ENCODE measurements around the gene ELOB. TPM values are rescaled to one million over a fixed set of nuclear protein-coding genes. Genes with fewer than 3 reads are reported as not detected.

Gene ELOB
- total RNA-seq, 2 donors from 2014 or later = 209 to 336 TPM

DNA sequence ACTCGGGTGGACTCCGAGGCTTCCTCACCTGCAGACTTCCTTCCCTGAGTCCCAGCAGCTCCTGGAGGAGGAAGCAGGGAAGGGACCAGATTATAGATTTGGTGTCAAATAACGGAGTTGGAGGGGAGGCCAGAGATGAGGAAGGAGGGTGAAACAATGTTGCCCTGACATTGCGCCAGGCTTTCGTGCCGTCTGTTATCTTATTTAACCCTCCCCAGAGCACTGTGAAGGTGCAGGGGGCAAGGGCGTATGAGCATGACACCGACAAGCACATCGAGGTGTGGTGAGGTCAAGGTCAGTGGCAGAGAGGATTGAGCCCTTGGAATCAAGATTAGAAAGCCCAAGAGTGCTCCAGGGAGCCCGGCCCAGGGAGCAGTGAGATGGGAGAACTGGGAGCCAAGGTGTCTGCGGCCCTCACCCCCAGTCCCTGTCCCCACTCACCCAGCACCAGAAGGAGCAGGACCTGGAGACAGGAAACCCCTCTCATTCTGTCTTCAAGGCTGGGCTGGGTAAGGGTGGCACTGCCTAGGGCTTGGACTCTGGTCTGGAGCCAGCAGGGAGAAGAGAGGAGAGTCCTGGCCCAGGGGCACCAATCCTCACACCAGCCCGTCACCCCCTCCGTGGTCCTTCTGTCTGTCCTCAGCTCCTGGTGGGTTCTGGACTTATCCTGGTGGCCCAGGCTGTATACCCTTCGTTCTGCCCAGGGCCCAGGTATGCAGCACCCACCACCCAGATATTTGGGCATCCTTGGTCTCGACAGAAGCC, 9.2 kb upstream of the ELOB start:
- peak in 1 of 2 donors; percentile 23 for DNase-seq
- no peak for ATAC-seq
- intact Hi-C loops (cut with DNase I, micrococcal nuclease) = no loop called here

DNA sequence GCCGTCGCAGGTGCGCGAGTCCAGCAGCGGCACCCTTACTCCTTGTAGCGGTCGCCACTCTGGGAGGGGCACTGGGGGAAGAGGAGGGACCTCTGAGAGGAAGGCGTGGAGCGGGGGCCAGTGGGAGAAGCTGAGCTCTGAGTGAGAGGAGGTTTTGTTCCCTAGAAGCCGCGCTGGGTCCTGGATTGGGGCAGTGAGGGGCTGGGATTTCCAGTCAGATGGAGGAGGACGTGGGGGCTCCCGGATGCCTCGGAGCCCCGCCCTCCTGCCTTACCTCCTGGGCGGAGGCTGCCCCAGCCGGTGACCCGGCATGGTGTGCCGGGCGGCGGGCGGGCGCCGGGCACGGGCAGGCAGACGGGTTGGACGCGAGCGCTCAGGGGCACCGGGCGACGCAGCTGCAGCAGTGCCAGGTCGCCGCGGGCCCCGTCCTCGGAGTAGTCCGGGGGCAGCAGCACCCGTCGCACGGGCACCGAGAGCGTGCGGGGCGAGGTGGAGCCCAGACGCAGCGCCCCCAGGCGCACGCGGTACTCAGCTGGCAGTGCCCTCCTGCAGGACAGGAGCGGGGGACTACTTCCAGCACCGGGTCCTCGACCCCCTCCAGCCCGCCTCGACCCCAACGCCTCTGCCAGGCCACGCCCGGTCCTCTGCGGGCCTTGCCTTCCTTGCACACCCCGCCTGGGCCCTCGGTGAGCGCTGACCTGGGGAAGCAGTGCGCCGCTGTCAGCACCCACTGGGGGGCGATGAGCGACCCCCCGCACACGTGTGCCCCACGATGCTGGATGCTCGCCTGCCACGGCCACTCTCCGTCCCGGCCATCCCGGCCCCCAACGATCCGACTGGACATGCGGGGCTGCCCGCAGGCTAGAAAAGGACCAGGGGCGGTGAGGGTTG, 8.3 kb upstream of the ELOB start:
- DNase-seq (peak; percentile 33 to 59), ATAC-seq (peak; percentile 65)
- intact Hi-C loops (cut with DNase I, micrococcal nuclease) = no loop called here

- ATAC-seq = peak; percentile 69
- intact Hi-C loops (cut with DNase I, micrococcal nuclease) = no loop called here
These were observed 7.4 kb upstream of the ELOB start for GRCh38 chr16:2784358-2785100.

GRCh38 chr16:2783581-2784357, 6.7 kb upstream of the ELOB start:
- no peak for DNase-seq
- intact Hi-C loops (cut with DNase I, micrococcal nuclease) = no loop called here
- ATAC-seq = no peak

More at GRCh38 chr16:2784358-2785100, 7.4 kb upstream of the ELOB start:
- DNase-seq = peak in 1 of 2 donors; percentile 14

DNA sequence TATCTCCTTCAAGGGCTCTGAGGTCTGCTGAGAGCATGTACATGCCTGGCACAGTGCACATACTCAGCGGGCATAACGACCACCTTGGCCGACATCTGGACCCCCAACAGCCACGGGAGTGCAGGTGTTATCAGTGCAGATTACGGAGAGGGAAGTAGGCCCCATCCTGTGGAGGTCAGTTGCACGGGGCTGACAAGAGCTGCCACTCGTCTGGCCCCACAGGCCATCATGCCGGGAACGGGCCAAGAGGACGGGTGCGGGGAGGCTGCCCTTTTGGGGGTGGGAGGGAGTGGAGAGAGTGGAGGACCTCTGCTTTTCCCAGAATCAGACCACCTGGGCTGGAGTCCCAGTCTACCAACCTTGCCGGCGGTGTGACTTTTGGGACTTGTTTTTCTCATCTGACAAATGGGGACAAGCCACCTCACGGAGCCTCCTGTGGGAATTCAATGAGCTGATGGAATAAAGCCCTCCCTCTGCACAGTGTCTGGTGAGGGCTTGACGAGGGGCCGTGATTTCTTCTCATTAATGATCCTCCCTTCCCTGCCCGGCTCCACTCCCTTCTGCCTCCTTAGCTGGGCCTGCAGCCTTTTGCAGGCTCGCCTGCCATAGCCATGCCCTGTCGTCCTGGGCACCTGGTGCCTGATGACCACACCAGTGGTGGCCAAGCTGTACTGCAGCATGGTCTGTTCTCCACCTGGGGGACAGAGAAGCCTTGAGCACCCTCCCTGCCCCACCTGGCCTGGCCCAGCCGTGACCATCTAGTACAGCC, 5.7 kb upstream of the ELOB start:
- ATAC-seq (no peak), DNase-seq (no peak)
- intact Hi-C loops (cut with DNase I, micrococcal nuclease) = no loop called here

- DNase-seq = no peak
- no peak for ATAC-seq
- intact Hi-C loops (cut with DNase I, micrococcal nuclease) = no loop called here
These were observed 3.2 kb upstream of the ELOB start for GRCh38 chr16:2779978-2780898.

DNA sequence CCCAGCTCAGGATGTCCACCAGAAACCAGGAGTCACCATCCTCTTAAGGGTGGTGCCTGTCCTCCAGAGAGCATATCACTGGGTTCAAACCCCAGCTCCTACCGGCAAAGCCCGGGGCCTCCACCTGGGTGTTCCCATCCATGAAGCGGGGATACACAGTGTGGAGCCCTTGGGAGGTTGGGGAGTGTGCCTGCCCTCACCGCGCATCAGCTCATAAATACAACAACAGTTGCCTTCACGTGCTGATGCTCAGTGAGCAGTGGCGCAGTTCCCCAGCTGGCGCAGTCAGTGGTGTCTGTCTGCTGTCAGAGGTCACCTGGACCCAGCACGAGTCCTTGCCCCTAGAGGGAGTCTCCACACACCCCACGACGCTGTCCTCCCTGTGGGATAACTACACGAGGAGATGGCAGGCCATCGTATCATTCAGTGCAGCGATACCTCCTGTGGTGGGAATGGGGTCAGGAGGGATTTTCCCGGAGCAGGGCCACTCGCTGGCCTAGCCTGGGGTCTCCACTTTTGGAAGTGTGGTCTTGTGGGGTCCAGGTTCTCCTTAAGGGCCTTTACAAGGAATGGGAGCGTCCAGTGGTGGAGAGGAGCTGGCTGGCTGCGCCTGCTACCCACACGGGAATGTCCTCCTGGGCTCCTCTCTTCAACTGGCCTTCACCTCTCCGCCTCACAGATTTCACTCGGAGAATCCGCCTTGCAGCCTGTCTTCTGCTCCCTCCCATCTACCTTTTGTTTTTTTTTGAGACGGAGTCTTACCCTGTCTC, 2.3 kb upstream of the ELOB start:
- intact Hi-C loops (cut with DNase I, micrococcal nuclease) = no loop called here
- ATAC-seq = no peak
- no peak for DNase-seq

DNA sequence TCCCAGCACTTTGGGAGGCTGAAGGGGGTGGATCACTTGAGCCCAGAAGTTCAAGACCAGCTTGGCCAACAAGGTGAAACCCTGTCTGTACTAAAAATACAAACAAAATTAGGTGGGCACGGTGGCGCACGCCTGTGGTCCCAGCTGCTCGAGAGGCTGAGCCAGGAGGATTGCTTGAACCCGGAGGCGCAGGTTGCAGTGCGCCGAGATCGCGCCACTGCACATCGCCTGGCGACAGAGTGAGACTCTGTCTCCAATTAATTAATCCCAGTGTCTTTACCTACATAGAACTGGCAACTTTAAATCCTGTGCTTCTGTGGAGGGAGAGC, 1.5 kb upstream of the ELOB start:
- DNase-seq (no peak), ATAC-seq (no peak)
- intact Hi-C loops (cut with DNase I, micrococcal nuclease) = no loop called here

DNA sequence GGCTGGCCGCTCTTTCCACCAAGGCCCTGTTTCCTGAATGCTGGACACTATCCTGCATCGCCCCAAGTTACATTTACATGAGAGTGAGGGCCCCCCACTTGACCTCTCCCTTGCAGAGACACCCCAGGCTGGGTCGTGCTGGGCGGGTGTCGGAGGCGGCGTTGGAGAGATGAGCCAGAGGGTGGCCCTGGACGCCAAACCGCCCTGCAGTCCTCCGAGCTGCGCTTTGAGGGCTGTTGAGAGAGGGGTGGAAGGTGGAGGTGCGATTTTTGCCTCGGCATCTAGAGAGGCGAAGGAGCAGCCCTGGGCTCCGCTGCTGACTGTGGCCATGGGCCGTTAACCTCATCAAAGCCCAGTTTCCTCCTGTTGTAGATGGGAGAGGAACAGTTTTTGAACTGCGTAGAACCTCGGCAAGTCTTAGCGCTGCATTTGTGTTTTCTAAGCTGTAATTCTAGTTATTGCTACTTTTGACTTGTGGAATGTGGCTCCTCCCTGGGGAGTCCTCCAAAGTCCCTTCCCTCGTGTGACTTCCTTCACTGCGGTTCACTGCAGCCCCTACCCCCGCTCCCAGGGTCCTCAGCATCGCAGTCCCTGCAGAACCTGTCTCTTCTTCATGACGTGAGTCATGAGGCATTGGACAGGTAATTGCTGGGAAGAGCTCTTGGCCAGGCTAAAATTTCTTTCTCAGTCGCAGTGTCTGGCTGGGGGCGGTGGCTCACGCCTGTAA, 986 bp upstream of the ELOB start:
- intact Hi-C loops (cut with DNase I, micrococcal nuclease) = no loop called here

DNA sequence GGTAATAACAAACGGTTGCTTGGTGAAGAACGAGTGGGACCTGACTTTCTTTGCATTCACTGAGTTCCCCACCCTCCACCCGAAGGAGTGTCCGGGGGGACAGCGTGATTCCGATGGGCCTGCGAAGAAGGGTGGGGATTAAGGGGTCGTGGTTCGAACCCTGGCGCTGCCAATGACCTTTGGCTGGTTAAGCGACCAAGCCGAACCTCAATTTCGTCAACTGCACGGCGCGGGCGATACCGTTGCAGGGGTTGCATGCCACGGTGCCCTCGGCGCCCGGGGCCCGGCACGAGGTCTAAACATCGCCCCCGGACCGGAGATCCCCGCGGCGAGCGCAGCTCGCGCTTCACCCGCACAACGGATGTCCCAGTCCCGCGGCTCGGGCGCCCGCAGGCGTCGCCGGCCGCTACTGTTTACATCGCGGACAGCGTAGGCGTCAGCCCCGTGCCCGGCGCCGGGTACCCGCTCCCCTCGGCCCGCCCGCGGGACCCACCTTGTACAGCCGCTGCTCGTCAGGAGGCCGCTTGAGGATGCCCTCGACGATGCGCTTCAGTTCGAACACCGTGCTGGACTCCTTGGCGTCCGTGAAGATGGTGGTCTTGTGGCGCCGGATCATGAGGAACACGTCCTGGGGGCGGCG, 460 bp downstream of the ELOB start:
- ATAC-seq (peak; percentile 16), DNase-seq (peak in 1 of 2 donors; percentile 51)
- intact Hi-C loops (cut with DNase I, micrococcal nuclease) = no loop called here

More for the DNA sequence above, 986 bp upstream of the ELOB start:
- DNase-seq = peak in 1 of 2 donors; percentile 45
- peak; percentile 53 for ATAC-seq

- intact Hi-C loops (cut with DNase I, micrococcal nuclease) = no loop called here
- no peak for DNase-seq
- no peak for ATAC-seq
These were observed 1.1 kb downstream of the ELOB start for GRCh38 chr16:2775765-2776499.

DNA sequence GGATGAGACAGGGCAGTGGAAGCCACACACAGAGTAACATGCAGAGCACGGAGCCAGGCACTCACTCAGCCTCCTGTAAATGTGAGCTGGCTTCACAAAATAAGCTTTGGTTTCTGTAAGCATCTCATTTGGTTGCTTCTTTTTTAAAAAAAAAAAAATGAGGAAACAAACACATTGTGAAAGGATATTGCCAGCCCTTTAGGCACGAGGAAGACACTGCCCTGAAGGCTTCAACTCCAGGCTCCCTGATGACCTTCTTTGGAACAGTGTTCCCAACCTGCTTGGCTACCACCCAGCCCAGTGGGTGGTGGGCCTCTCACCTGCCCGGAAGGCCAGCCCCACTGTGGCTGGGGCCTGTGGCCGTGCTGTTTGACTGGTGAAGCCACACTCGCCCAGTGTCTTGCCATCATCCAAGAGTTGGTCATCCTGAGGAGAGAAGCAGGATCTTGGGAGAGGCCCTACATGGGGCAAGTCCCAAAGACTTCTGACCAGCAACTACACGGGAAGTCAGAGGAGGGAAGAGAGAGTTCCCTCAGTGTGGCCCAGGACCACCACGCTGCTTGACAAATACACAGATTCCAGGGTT, 1.9 kb downstream of the ELOB start:
- intact Hi-C loops (cut with DNase I, micrococcal nuclease) = no loop called here
- ATAC-seq = no peak
- no peak for DNase-seq

DNA sequence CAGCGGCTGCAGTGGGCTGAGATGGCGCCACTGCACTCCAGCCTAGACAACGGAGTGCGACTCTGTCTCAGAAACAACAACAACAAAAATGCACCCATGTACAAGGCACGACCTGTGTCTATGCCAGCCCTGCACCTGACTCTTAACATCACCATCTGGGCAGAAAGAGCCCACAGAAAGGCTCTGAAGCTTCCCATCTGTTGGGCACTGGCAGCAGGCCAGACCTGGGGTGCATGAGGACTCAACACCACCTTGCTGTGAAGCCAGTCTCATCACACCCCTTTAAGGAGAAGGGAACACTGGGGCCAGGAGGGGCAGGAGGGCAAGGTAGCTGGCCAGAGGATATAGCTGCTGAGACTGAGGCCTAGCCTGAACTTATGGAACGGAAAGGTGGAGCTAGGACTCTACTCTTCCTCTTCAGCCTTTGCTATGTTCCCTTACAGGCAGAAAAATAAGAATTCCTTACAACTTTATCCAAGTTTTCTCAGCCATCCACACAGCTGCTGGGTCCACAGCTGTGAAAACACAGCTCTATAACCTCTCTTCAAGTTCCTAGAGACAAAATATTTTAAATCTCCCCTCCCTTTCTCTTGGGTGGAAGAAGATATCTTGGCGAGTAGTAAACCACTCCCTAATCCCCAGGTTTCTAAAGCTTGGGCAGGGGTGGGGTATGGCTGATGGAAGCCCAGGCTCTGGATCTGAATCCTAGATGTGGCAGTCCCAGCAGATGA, 2.8 kb downstream of the ELOB start:
- no peak for ATAC-seq
- intact Hi-C loops (cut with DNase I, micrococcal nuclease) = no loop called here
- DNase-seq = no peak
